Heart left ventricle (tissue), 16 donors: Measurements from ENCODE around the gene INKA1. TPM values are rescaled to one million over a fixed set of nuclear protein-coding genes. Genes with fewer than 3 reads are reported as not detected.
A peak's percentile ranks its signal among the peaks of the same experiment; 100 is the strongest.

ENCODE experiments used
- ATAC-seq, 4 donors: fragments of 200-7000 bp; cut with Tn5 transposase; one replicate each; pipeline ENCODE4 v1.9.1; 2020 to 2022; ENCODE audit warnings: moderate library complexity in 4 of 4, mild to moderate bottlenecking in 3 of 4, moderate number of reproducible peaks in 1 of 4
- DNase-seq, 5 donors: peaks; one replicate each; pipeline ENCODE4 v3.0.0-alpha.2; 2020
- H3K27ac ChIP-seq, 12 donors: fragments of 200-600 bp; sonication (generic) in 4 of 12; one replicate each; pipeline versions ENCODE4 v1.5.0 to v1.8.0; 2016 to 2022; ENCODE audit warnings: mild to moderate bottlenecking in 2 of 12
- H3K27me3 ChIP-seq, 9 donors: fragments of 200-600 bp; sonication (generic) in 2 of 9; one replicate each; pipeline versions ENCODE4 v1.5.1 to v1.8.0; 2016 to 2022; ENCODE audit warnings: mild to moderate bottlenecking in 3 of 9
- H3K36me3 ChIP-seq, 9 donors: fragments of 200-600 bp; sonication (generic) in 2 of 9; one replicate each; pipeline versions ENCODE4 v1.5.0 to v1.8.0; 2018 to 2022; ENCODE audit warnings: mild to moderate bottlenecking in 2 of 9
- H3K4me1 ChIP-seq, 12 donors: fragments of 200-600 bp; sonication (generic) in 4 of 12; one replicate each; pipeline versions ENCODE4 v1.5.0 to v1.8.0; 2016 to 2022; ENCODE audit warnings: mild to moderate bottlenecking in 3 of 12
- H3K4me3 ChIP-seq, 12 donors: fragments of 200-600 bp; sonication (generic) in 4 of 12; one replicate each; pipeline versions ENCODE4 v1.5.0 to v1.8.0; 2017 to 2022; ENCODE audit warnings: mild to moderate bottlenecking in 9 of 12, moderate library complexity in 4 of 12
- H3K9me3 ChIP-seq, 12 donors: fragments of 200-600 bp; sonication (generic) in 4 of 12; one replicate each; pipeline versions ENCODE4 v1.5.0 to v1.8.0; 2016 to 2022; ENCODE audit warnings: mild to moderate bottlenecking in 1 of 12
- CTCF ChIP-seq, 12 donors: fragments of 200-600 bp; sonication (generic) in 4 of 12; IDR thresholded peaks; one replicate each; pipeline versions ENCODE4 v1.5.0 to v1.8.0; 2018 to 2022; ENCODE audit warnings: antibody characterized with exemption in 12 of 12, mild to moderate bottlenecking in 5 of 12
- POLR2A ChIP-seq, 2 donors: fragments of 450-650 bp; IDR thresholded peaks; one replicate each; pipeline ENCODE4 v1.6.1; 2017; ENCODE audit warnings: antibody characterized with exemption in 2 of 2, mild to moderate bottlenecking in 2 of 2, moderate library complexity in 2 of 2
- WGBS, 4 donors: extraction: QIAGEN DNeasy Blood & Tissue Kit in 2 of 4; methylation state at CpG; one replicate each; pipeline versions ENCODE4 v1.1.5 to v1.1.7; 2013 to 2018; 5-methylcytosine and 5-hydroxymethylcytosine counted together
- intact Hi-C, 10 donors: fragments of 100-400 bp; cut with DNase I; formaldehyde crosslinking; loops; one replicate each; pipeline versions ENCODE4 v1.11.1 to v1.14.2; 2022
- long read RNA-seq, 3 donors: library from polyadenylated mRNA; unstranded; transcript quantifications; one replicate each; pipeline ENCODE4 v2.0.0, GENCODE V29; 2020 to 2021
- polyA plus RNA-seq, 2 donors: library from polyadenylated mRNA; stranded (reverse); fragments of 200-250 nt; gene quantifications; one replicate each; pipeline ENCODE4 v1.2.3, GENCODE V29; 2013
- total RNA-seq, 9 donors: library from RNA; depleted of rRNA in 2 of 9; stranded (reverse); fragments of >200 nt in 2 of 9; fragmentation: NEBNext Ultra II Directional in 3 of 9; extraction: Animal tissue kit (Norgen Biotek cat#: 25700) in 3 of 9; gene quantifications; one replicate each; pipeline versions ENCODE4 v1.1.0 to v1.2.4, GENCODE V29; 2016 to 2023
- donor health status: ischemic (EF 13 %, LVEDD 7.1; RV severe dilation, severe dysfunction).
- donor health status: healthy with polysubstance abuse.
- donor health status: DM: no; HTN: yes; CAD: no.
- donor health status: DM: no; HTN: no; CAD: no.
- donor health status: ischemic (EF 25% LVEDD 6.9; RV normal size, moderate dysfunction).
- donor health status: ischemic (EF 25% LVEDD 5.7; RV mildly dilated, moderate dysfunction).
- donor health status: healthy.
- donor health status: DM: yes; HTN: yes; CAD: no.
- donor health status: ischemic (EF 35%, LVEDD 5.7; RV mildly dilated, moderate dysfunction).
- donor health status: nonischemic (EF 11% LVEDD 7.7; RV severe dilation, severe dysfunction).
- donor health status: DM: yes; HTN: yes; CAD: no.
- donor health status: PGD.
- donor health status: ischemic (EF 29% LVEDD 5.4; RV normal size, mild dysfunction).
- donor health status: nonischemic (EF 23%, LVEDD 6.1; RV moderate dilation, normal function).

INKA1 gene
- total RNA-seq (1 to 10 TPM; 1.1 to 5.0 (median 3.3) TPM), polyA plus RNA-seq (1 to 10 TPM; 3.0 to 4.2 TPM)
- long read RNA-seq, donor 1, partial matches to known transcripts: 0 of 3 reads
- long read RNA-seq, donor 1, other reads (novel, unspliced or antisense): 2 of 3 reads
- long read RNA-seq, donor 2, partial matches to known transcripts: 0 of 3 reads
- long read RNA-seq, donor 2, other reads (novel, unspliced or antisense): 1 of 3 reads
- long read RNA-seq, donor 3, partial matches to known transcripts: 0 of 3 reads
- long read RNA-seq, donor 3, other reads (novel, unspliced or antisense): 1 of 3 reads

DNA sequence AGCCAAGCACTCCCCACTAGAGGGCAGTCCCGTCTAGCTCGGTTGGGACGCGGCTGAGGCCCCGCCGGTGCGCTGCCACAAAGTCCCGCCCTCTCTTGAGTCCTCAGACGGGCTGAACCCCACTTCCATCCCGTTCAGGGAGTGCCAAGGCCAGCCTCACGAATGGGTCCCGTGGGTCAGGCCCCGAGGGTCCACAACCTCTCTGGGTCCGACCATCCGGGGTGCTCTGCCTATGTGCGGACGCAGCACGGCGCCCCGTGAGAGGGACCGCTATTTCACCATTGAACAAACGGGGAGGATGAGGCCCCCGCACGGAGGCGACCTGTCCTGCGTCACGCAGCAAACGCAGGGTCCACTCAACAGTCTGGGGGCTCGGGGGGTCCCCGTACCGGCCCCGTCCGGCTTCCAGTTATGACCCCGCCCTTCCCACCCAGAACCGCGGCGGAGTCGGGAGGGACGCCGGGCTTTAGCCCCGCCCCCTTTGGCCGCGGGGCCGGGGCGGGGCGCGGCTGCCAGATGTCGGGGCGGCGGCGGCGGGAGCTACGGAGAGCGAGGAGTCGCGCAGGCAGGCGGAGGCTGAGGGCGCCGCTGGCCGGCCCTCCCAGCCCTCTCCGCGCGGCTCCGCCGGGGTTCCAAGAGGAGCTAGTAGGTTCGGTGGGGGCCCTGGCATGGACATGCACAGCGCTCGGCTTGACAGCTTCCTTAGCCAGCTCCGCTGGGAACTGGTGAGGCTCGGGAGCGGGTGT, at the start of gene INKA1:
INKA1 (plus strand) TSS at position 543 of the 746 bp plus-strand sequence; CDS start at position 675, 132 bp downstream.
- intact Hi-C loops: loop anchor here (1.0 to 5.0 kb wide), 6 partner anchors 36 to 104 kb away; partner anchors contain the start of gene MST1R (in 1 of the 10)
- DNase-seq: peak; percentile 92 to 95 (median 93)
- Histone ChIP-seq H3K4me3 (peak within 1 kb of the TSS; percentile 69 to 98 (median 84)), H3K9me3 (no peaks in the 10 kb centered on the region), H3K36me3 (peaks cover 0 to 6% (median 0%) of the 10 kb centered on the region in 9 donors), H3K27ac (peak within 1 kb of the TSS; percentile 86 to 99 (median 98)), H3K27me3 (no peaks in the 10 kb centered on the region), H3K4me1 (peaks cover 23 to 58% (median 47%) of the 10 kb centered on the region in 12 donors)
- ATAC-seq: peak; percentile 77 to 84 (median 82)
- 0% methylated on average over 15 to 71 of the region's 71 CpGs for WGBS, 4 donors
- TF ChIP-seq CTCF (IDR thresholded peaks at IDR 0.05) (peak in 11 of 12 donors; percentile 88 to 97 (median 92)), POLR2A (IDR thresholded peaks at IDR 0.05) (peak in 1 of 2 donors; percentile 78)

GRCh38 chr3:49754536-49754935, 48.5 kb upstream of the INKA1 start:
- Histone ChIP-seq H3K36me3 (peaks cover 0 to 9% (median 0%) of the 10 kb centered on the region in 9 donors), H3K4me3 (no peak overlapping the region), H3K4me1 (peaks cover 0 to 51% (median 8%) of the 10 kb centered on the region in 12 donors), H3K27ac (no peak overlapping the region), H3K27me3 (no peaks in the 10 kb centered on the region), H3K9me3 (no peaks in the 10 kb centered on the region)
- intact Hi-C loops: no loop called here
- ATAC-seq (no peak), DNase-seq (no peak)
- TF ChIP-seq POLR2A (IDR thresholded peaks at IDR 0.05): no peak
- WGBS, 4 donors: 61 to 79% (median 69%) methylated on average over 1 of the region's 1 CpG

GRCh38 chr3:49756036-49756435, 47.0 kb upstream of the INKA1 start:
- peaks cover 0 to 7% (median 0%) of the 10 kb centered on the region in 9 donors for H3K36me3 ChIP-seq
- H3K9me3 ChIP-seq: no peaks in the 10 kb centered on the region
- no peak for ATAC-seq
- intact Hi-C loops: no loop called here
- H3K4me3 ChIP-seq: no peak overlapping the region
- DNase-seq: no peak
- peaks cover 0 to 43% (median 6%) of the 10 kb centered on the region in 12 donors for H3K4me1 ChIP-seq
- 67 to 74% (median 70%) methylated on average over 1 of the region's 1 CpG for WGBS, 4 donors
- no peaks in the 10 kb centered on the region for H3K27me3 ChIP-seq
- no peak overlapping the region for H3K27ac ChIP-seq
- TF ChIP-seq CTCF (IDR thresholded peaks at IDR 0.05) (no peak), POLR2A (IDR thresholded peaks at IDR 0.05) (no peak)

DNA sequence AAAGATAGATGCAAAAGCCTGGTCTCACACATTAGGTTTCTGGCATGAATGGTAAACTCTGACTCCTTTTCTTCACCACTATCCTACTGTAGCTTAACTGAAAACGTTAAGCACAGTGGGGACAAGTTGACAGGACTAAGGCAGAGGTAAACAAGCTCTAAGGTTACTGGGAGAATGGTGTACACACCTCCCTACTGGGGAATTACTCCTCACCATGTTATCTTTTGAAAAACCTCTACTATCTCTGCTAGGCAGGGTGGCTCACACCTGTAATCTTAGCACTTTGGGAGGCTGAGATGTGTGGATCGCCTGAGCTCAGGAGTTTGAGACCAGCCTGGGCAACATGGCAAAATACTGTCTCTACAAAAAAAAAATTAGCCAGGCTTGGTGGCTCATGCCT, 45.9 kb upstream of the INKA1 start:
- 64 to 81% (median 67%) methylated on average over 2 of the region's 2 CpGs for WGBS, 4 donors
- H3K27ac ChIP-seq: no peak overlapping the region

More for the DNA sequence above, 45.9 kb upstream of the INKA1 start:
- no peaks in the 10 kb centered on the region for H3K9me3 ChIP-seq
- DNase-seq: no peak
- intact Hi-C loops: no loop called here
- H3K4me1 ChIP-seq: peaks cover 0 to 43% (median 6%) of the 10 kb centered on the region in 12 donors
- no peaks in the 10 kb centered on the region for H3K27me3 ChIP-seq
- H3K36me3 ChIP-seq: peaks cover 0 to 9% (median 0%) of the 10 kb centered on the region in 9 donors
- TF ChIP-seq CTCF (IDR thresholded peaks at IDR 0.05) (no peak), POLR2A (IDR thresholded peaks at IDR 0.05) (no peak)
- H3K4me3 ChIP-seq: no peak overlapping the region
- no peak for ATAC-seq
